GM21529 (cell line): ENCODE data around the gene IFT122.

Source experiments
- ATAC-seq: cut with Tn5 transposase; IDR thresholded peaks from one replicate; pipeline ENCODE4 v1.9.1; 2021; ENCODE audit not compliant: unreplicated experiment

Gene IFT122

GRCh38 chr3:129439226-129439816 lies 703 bp upstream of the IFT122 start:
- peak; percentile 22 for ATAC-seq

GRCh38 chr3:129440618-129441190 lies 680 bp downstream of the IFT122 start:
- ATAC-seq = no peak

GRCh38 chr3:129441215-129441614 lies 1.2 kb downstream of the IFT122 start:
- no peak for ATAC-seq

GRCh38 chr3:129441782-129442181 lies 1.8 kb downstream of the IFT122 start:
- ATAC-seq = no peak

GRCh38 chr3:129442486-129442885 lies 2.5 kb downstream of the IFT122 start:
- ATAC-seq = no peak

GRCh38 chr3:129442947-129443346 lies 2.9 kb downstream of the IFT122 start:
- ATAC-seq = no peak

- ATAC-seq = no peak
Observed at GRCh38 chr3:129445471-129445870, 5.4 kb downstream of the IFT122 start.

- ATAC-seq = no peak
Observed at GRCh38 chr3:129446926-129447325, 6.9 kb downstream of the IFT122 start.

- no peak for ATAC-seq
Observed at GRCh38 chr3:129448186-129448895, 8.3 kb downstream of the IFT122 start.

- ATAC-seq = no peak
Observed at GRCh38 chr3:129449279-129450115, 9.5 kb downstream of the IFT122 start.

GRCh38 chr3:129453732-129454131 lies 13.7 kb downstream of the IFT122 start:
- ATAC-seq = no peak

GRCh38 chr3:129460155-129460554 lies 20.1 kb downstream of the IFT122 start:
- ATAC-seq = no peak

- no peak for ATAC-seq
Observed at GRCh38 chr3:129460572-129460971, 20.5 kb downstream of the IFT122 start.

- ATAC-seq = no peak
Observed at GRCh38 chr3:129461022-129461421, 21.0 kb downstream of the IFT122 start.

- ATAC-seq = no peak
Observed at GRCh38 chr3:129461461-129462146, 21.6 kb downstream of the IFT122 start.

GRCh38 chr3:129462361-129462968 lies 22.4 kb downstream of the IFT122 start:
- no peak for ATAC-seq

GRCh38 chr3:129463094-129463493 lies 23.1 kb downstream of the IFT122 start:
- ATAC-seq = no peak

GRCh38 chr3:129463716-129464115 lies 23.7 kb downstream of the IFT122 start:
- no peak for ATAC-seq

GRCh38 chr3:129467932-129468331 lies 27.9 kb downstream of the IFT122 start:
- ATAC-seq = no peak

- ATAC-seq = no peak
Observed at GRCh38 chr3:129469026-129469425, 29.0 kb downstream of the IFT122 start.

GRCh38 chr3:129470861-129471260 lies 30.8 kb downstream of the IFT122 start:
- no peak for ATAC-seq
